ENCODE results near the gene FBXO4.

FBXO4 gene

DNA sequence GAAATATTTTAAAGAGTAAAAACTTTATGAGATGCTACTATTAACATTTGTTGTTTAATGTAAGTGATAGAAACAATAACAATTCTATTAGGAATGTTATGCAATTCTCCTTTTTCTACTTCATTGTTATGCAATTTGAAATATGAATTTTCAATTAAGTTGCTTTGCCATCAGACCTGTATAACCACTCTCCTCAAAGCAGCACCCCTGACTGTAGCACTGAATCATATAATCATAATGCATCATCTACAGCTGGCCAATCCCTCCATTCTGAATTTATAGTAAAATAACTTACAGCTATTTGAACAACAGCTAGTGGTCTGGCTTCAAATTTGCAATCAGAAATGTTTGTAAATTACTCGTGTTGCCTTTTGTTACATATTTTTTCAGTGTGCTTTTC is 29.2 kb downstream of the FBXO4 start:
- H4K20me1 ChIP-seq (ENCODE audit: insufficient read depth, low read length), result no peaks in the 10 kb centered on the region
- no peak overlapping the region for H3K4me2 ChIP-seq (ENCODE audit: low read length)
- H2AFZ ChIP-seq (ENCODE audit: low read depth, low read length), result no peak overlapping the region
- TF ChIP-seq, protein P1, sequence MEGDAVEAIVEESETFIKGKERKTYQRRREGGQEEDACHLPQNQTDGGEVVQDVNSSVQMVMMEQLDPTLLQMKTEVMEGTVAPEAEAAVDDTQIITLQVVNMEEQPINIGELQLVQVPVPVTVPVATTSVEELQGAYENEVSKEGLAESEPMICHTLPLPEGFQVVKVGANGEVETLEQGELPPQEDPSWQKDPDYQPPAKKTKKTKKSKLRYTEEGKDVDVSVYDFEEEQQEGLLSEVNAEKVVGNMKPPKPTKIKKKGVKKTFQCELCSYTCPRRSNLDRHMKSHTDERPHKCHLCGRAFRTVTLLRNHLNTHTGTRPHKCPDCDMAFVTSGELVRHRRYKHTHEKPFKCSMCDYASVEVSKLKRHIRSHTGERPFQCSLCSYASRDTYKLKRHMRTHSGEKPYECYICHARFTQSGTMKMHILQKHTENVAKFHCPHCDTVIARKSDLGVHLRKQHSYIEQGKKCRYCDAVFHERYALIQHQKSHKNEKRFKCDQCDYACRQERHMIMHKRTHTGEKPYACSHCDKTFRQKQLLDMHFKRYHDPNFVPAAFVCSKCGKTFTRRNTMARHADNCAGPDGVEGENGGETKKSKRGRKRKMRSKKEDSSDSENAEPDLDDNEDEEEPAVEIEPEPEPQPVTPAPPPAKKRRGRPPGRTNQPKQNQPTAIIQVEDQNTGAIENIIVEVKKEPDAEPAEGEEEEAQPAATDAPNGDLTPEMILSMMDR (IDR thresholded peaks at IDR 0.05; ENCODE audit: low read depth, low read length), result no peak
- no peak for TF ChIP-seq EZH2phosphoT487 (IDR thresholded peaks at IDR 0.05; ENCODE audit: low read depth)
- no peaks in the 10 kb centered on the region for H3K9me3 ChIP-seq (ENCODE audit: insufficient read depth, low read length)
- no peaks in the 10 kb centered on the region for H3K36me3 ChIP-seq (replicated peaks; ENCODE audit: low read depth, low read length)
- no peaks in the 10 kb centered on the region for H3K4me1 ChIP-seq (ENCODE audit: low read length)
- H3K79me2 ChIP-seq (ENCODE audit: low read length), result no peaks in the 10 kb centered on the region
- H3K4me3 ChIP-seq (ENCODE audit: low read length), result no peak overlapping the region
- no peaks in the 10 kb centered on the region for H3K27me3 ChIP-seq (ENCODE audit: low read depth, low read length)
- H3K27ac ChIP-seq (ENCODE audit: low read length), result no peak overlapping the region
- H3K9ac ChIP-seq (ENCODE audit: low read length), result no peak overlapping the region

DNA sequence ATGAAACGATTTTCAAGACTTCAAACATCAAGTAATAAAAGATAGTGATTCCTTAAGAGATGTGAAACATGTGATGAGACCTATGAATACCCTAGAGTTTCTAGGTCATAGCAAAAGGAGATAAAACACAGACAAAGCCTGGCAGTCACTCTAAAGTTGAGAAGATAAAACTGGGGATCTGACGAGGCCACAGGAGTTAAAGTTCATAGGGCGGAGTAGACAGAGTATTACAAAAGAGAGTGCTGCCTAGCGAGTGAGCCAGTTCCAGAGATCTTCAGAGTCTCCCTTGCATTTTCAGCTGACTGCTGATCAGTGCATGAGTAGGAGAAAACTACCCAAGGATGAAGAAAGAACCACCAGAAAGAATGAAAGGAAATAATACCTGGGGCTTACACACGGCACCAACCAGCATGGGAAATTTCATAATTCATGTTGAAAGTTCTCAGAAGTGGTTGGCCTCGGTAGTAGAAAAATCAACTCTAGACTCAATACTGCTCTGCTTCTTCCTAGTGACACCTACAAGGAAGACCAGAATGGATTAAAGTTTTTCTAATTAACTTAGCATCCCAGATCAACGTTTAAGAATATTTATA is 30.4 kb downstream of the FBXO4 start:
- H3K9ac ChIP-seq (ENCODE audit: low read length), result no peak overlapping the region
- no peak for TF ChIP-seq EZH2phosphoT487 (IDR thresholded peaks at IDR 0.05; ENCODE audit: low read depth)
- TF ChIP-seq, protein P1 (IDR thresholded peaks at IDR 0.05; ENCODE audit: low read depth, low read length), result no peak
- no peak overlapping the region for H2AFZ ChIP-seq (ENCODE audit: low read depth, low read length)
- no peaks in the 10 kb centered on the region for H4K20me1 ChIP-seq (ENCODE audit: insufficient read depth, low read length)
- no peak overlapping the region for H3K27ac ChIP-seq (ENCODE audit: low read length)
- H3K27me3 ChIP-seq (ENCODE audit: low read depth, low read length), result no peaks in the 10 kb centered on the region
- H3K36me3 ChIP-seq (replicated peaks; ENCODE audit: low read depth, low read length), result no peaks in the 10 kb centered on the region
- H3K4me1 ChIP-seq (ENCODE audit: low read length), result no peaks in the 10 kb centered on the region
- H3K4me3 ChIP-seq (ENCODE audit: low read length), result no peak overlapping the region
- H3K9me3 ChIP-seq (ENCODE audit: insufficient read depth, low read length), result no peaks in the 10 kb centered on the region
- H3K79me2 ChIP-seq (ENCODE audit: low read length), result no peaks in the 10 kb centered on the region
- no peak overlapping the region for H3K4me2 ChIP-seq (ENCODE audit: low read length)

DNA sequence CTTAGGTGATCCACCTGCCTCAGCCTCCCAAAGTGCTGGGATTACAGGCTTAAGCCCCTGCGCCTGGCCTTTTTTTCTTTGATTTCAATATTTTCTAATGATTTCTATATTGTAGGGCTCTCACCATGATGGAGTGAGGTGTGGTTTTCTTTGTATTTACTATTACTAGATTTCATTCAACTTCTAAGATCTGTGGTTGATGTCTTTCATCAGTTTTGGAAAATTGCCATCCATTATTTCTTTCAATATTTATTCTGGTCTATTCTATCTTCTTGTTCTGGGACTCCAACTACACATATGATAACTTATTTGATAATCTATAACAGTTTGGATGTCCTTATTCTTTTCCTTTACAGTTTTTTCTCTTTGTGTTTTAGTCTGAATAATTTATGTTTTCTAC is 31.9 kb downstream of the FBXO4 start:
- TF ChIP-seq, protein P1 (IDR thresholded peaks at IDR 0.05; ENCODE audit: low read depth, low read length), result no peak
- no peak for TF ChIP-seq EZH2phosphoT487 (IDR thresholded peaks at IDR 0.05; ENCODE audit: low read depth)
- no peaks in the 10 kb centered on the region for H3K4me1 ChIP-seq (ENCODE audit: low read length)
- H3K4me2 ChIP-seq (ENCODE audit: low read length), result no peak overlapping the region
- no peaks in the 10 kb centered on the region for H4K20me1 ChIP-seq (ENCODE audit: insufficient read depth, low read length)
- H3K27me3 ChIP-seq (ENCODE audit: low read depth, low read length), result no peaks in the 10 kb centered on the region
- no peaks in the 10 kb centered on the region for H3K79me2 ChIP-seq (ENCODE audit: low read length)
- no peaks in the 10 kb centered on the region for H3K36me3 ChIP-seq (replicated peaks; ENCODE audit: low read depth, low read length)
- H3K4me3 ChIP-seq (ENCODE audit: low read length), result no peak overlapping the region
- H2AFZ ChIP-seq (ENCODE audit: low read depth, low read length), result no peak overlapping the region
- H3K27ac ChIP-seq (ENCODE audit: low read length), result no peak overlapping the region
- no peaks in the 10 kb centered on the region for H3K9me3 ChIP-seq (ENCODE audit: insufficient read depth, low read length)
- H3K9ac ChIP-seq (ENCODE audit: low read length), result no peak overlapping the region

DNA sequence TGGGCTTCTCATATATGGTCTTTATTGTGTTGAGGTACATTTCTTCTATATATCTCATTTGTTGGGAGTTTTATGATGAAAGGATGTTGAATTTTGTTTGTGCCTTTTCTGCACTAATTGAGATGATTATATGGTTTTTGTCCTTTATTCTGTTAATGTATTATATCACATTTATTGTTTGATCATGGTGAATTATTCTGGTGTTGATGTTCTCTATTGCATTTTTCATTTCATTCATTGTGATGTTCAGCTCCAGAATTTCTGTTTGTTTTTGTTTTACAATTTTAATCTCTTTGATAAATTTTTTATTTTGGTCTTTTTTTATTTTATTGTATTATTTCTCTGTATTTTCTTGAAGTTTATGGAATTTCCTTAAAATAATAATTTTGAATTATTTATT is 35.4 kb downstream of the FBXO4 start:
- Histone ChIP-seq H2AFZ (ENCODE audit: low read depth, low read length) (no peak overlapping the region), H3K79me2 (ENCODE audit: low read length) (no peaks in the 10 kb centered on the region), H3K4me2 (ENCODE audit: low read length) (no peak overlapping the region), H3K4me1 (ENCODE audit: low read length) (no peaks in the 10 kb centered on the region), H3K9ac (ENCODE audit: low read length) (no peak overlapping the region), H3K9me3 (ENCODE audit: insufficient read depth, low read length) (no peaks in the 10 kb centered on the region), H3K4me3 (ENCODE audit: low read length) (no peak overlapping the region), H3K27me3 (ENCODE audit: low read depth, low read length) (no peaks in the 10 kb centered on the region), H3K27ac (ENCODE audit: low read length) (no peak overlapping the region), H3K36me3 (replicated peaks; ENCODE audit: low read depth, low read length) (no peaks in the 10 kb centered on the region), H4K20me1 (ENCODE audit: insufficient read depth, low read length) (no peaks in the 10 kb centered on the region)
- TF ChIP-seq, protein P1 (IDR thresholded peaks at IDR 0.05; ENCODE audit: low read depth, low read length), result no peak
- TF ChIP-seq EZH2phosphoT487 (IDR thresholded peaks at IDR 0.05; ENCODE audit: low read depth), result no peak
